Mesodermal cell (in vitro differentiated cells): ENCODE results near the gene PCYT2.

Source experiments
- H3K27ac ChIP-seq: 2 replicates; pipeline ENCODE4 v1.7.0; 2013; ENCODE audit warnings: mild to moderate bottlenecking, low read depth, low read length, moderate library complexity; ENCODE audit not compliant: severe bottlenecking
- H3K36me3 ChIP-seq: 2 replicates; pipeline ENCODE4 v1.7.1; 2013; ENCODE audit warnings: mild to moderate bottlenecking, low read length, moderate library complexity; ENCODE audit not compliant: control insufficient read depth, insufficient read depth
- H3K4me1 ChIP-seq: one replicate; pipeline ENCODE4 v1.7.1; 2013; ENCODE audit warnings: mild to moderate bottlenecking, low read length; ENCODE audit not compliant: insufficient read depth, control insufficient read depth, poor library complexity, severe bottlenecking
- H3K4me3 ChIP-seq: 2 replicates; pipeline ENCODE4 v1.7.0; 2013; ENCODE audit warnings: low read length, control low read depth, mild to moderate bottlenecking; ENCODE audit not compliant: insufficient read depth, poor library complexity, severe bottlenecking; ENCODE audit errors: extremely low read depth
- H3K9me3 ChIP-seq: 2 replicates; pipeline ENCODE4 v1.7.1; 2013; ENCODE audit warnings: mild to moderate bottlenecking, low read length, moderate library complexity; ENCODE audit not compliant: control insufficient read depth
- WGBS, 2 experiments: methylation state at CpG; one replicate each; pipeline ENCODE4 v1.1.5; 2013; ENCODE audit warnings: missing lambda C conversion rate in 2 of 2; ENCODE audit not compliant: insufficient coverage in 2 of 2; 5-methylcytosine and 5-hydroxymethylcytosine counted together

PCYT2 gene

DNA sequence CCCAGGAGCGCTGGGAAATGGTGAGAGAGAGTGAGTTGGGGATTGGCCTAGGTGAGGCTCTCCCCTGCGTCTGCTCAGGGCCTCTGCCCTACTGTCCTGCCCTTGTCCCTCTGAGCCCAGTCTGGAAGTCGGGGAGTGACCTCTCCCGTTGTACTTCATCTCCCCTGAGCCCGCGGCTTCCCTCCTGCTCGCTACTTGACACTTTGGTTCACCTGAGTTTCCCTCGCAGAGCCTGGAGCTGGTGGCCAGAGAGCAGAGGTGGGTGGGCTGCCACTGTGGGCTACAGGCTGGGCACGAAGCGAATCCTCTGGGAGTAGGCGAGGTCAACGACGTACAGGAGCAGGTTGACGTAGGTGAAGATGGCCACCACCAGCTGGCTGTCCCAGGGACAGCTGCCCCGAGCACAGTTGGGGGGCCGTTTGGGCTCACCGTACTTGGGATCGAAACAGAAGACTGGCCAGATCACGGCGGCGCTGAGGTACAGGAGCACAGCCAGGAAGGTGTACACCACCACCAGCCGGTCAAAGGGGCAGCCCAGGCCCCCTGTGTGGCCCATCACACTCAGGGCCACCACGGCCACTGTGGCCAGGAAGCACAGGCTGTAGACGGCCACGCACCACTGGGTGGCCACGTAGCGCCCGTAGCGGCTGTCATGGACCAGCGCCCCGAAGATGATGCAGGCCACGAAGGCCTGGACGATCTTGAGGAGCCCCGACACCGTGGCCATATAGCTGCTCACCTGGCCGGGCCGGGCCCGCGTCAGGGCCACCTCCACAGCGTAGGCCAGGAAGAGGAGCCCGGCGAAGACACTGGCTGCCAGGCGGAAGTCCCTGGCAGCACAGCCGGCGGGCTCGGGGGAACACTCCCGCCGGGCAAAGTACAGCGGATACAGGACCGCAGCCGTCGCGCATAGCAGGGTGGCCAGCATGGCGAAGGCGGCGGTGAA, 29.6 kb upstream of the PCYT2 start:
- no peak overlapping the region for H3K4me3 ChIP-seq
- H3K36me3 ChIP-seq, result peaks cover under 1% of the 10 kb centered on the region
- WGBS, 2 experiments, result 96% methylated on average over 54 to 56 of the region's 56 CpGs
- no peaks in the 10 kb centered on the region for H3K4me1 ChIP-seq
- H3K27ac ChIP-seq, result no peak overlapping the region
- H3K9me3 ChIP-seq, result no peaks in the 10 kb centered on the region

DNA sequence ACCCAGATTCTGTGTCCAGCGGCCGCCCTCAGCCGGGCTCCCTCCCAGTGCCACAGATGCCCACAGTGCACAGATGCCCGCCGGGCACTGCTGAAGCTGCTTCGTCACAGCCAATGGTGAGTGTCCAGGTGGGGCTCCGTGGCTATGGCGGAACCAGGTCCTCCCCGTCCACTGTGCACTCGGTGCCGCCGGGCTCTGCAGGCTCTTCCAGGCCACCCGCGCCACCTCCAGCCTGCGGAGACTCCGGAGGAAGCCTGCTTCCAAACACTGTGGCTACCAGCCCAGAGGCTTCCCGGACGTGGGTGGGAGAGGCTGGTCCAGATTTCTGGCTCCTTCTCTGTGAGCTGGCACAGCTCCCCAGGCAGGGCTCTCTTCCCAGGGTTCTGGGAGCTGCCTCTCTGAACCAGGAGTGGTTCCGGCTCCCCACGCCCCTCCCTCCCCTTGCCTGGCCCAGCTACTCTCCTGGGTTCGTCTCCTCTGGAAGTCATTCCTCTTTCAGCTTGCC, 28.7 kb upstream of the PCYT2 start:
- Histone ChIP-seq H3K4me3 (no peak overlapping the region), H3K36me3 (peaks cover 9% of the 10 kb centered on the region), H3K9me3 (no peaks in the 10 kb centered on the region), H3K27ac (no peak overlapping the region), H3K4me1 (no peaks in the 10 kb centered on the region)
- 93 to 95% methylated on average over 17 to 21 of the region's 21 CpGs for WGBS, 2 experiments

DNA sequence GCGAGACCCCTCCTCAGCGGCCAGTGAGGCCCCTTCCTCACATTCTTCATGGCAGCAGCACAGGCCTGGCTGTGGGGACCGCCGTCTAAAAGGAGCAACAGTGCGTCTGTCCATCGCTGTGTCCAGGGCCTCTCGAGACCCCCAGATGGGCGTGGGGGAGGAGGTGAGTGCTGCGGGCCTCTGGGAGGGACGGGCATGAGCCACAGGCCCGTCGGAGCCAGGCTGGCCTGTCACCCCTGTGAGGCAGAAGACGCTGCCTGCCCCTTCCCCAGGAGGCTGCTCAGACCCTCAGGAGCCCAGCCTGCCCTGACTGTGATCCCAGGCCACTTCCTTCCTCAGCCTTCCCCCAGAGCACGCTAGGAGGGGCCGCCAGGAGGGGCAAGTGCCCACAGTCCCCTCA, 28.0 kb upstream of the PCYT2 start:
- Histone ChIP-seq H3K36me3 (peaks cover 11% of the 10 kb centered on the region), H3K9me3 (no peaks in the 10 kb centered on the region), H3K27ac (no peak overlapping the region), H3K4me1 (no peaks in the 10 kb centered on the region), H3K4me3 (no peak overlapping the region)
- whole genome bisulfite sequencing, 2 experiments, result 84 to 97% methylated on average over 5 to 11 of the region's 15 CpGs

DNA sequence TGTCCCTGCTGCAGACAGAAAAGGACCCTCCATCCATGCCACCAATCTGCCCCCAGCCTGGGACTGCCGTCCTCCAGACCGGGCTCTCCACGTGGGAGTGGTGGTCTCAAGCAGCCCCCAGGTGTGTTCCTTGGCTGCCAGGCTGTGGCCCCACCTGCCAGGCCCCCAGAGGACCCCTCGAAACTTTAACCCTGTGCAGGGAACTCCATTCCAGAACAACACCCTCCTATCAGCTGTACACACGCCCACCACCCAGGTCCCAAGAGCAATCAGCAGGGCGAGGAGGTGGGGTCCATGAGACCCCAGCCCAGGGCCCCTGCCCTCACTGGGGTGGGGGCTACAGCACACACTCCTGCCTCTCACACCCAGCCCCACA, 24.5 kb upstream of the PCYT2 start:
- H3K4me1 ChIP-seq, result no peaks in the 10 kb centered on the region
- peaks cover 16% of the 10 kb centered on the region for H3K36me3 ChIP-seq
- WGBS, 2 experiments, result 81 to 96% methylated on average over 3 to 6 of the region's 6 CpGs
- H3K27ac ChIP-seq, result no peak overlapping the region
- H3K9me3 ChIP-seq, result no peaks in the 10 kb centered on the region
- peak overlapping the region; percentile 72 for H3K4me3 ChIP-seq

- WGBS, 2 experiments, result 95 to 96% methylated on average over 34 to 37 of the region's 38 CpGs
- no peaks in the 10 kb centered on the region for H3K4me1 ChIP-seq
- no peak overlapping the region for H3K4me3 ChIP-seq
- no peaks in the 10 kb centered on the region for H3K9me3 ChIP-seq
- no peak overlapping the region for H3K27ac ChIP-seq
- H3K36me3 ChIP-seq, result peaks cover 16% of the 10 kb centered on the region
Observed at GRCh38 chr17:81934850-81935708, 23.9 kb upstream of the PCYT2 start.

DNA sequence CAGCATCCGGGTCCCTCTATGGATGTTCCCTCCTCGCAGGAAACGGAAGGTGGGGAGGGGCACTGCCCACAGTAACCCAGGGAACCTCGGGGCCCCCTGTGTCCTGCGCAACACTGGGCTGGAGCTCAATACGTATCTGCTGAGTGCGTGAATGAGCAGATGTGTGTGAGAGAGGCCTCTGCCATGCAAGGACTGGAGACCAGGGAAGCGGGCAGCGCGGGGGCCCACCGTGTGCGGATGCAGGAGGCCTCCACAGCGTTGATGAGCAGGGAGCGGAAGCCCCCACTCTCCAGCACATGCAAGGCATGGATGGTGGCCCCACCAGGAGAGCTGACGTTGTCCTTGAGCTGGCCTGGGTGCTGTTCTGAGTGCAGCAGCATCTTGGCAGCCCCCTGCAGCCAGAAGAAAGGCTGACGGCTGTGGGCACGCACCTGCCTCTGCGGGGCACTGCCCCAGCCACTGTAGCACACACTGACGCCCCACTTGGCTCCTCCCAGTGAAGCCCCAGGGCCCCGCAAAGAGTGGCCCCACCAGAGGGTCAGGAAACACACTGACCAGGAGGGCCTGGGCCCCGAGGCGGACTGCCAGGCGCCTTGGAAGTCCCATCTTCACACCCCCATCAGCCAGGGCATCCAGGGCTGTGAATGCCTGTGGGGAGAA, 23.0 kb upstream of the PCYT2 start:
- H3K9me3 ChIP-seq, result no peaks in the 10 kb centered on the region
- H3K4me3 ChIP-seq, result no peak overlapping the region
- peaks cover 16% of the 10 kb centered on the region for H3K36me3 ChIP-seq
- H3K27ac ChIP-seq, result no peak overlapping the region
- H3K4me1 ChIP-seq, result no peaks in the 10 kb centered on the region
- 92 to 96% methylated on average over 19 to 23 of the region's 23 CpGs for WGBS, 2 experiments

DNA sequence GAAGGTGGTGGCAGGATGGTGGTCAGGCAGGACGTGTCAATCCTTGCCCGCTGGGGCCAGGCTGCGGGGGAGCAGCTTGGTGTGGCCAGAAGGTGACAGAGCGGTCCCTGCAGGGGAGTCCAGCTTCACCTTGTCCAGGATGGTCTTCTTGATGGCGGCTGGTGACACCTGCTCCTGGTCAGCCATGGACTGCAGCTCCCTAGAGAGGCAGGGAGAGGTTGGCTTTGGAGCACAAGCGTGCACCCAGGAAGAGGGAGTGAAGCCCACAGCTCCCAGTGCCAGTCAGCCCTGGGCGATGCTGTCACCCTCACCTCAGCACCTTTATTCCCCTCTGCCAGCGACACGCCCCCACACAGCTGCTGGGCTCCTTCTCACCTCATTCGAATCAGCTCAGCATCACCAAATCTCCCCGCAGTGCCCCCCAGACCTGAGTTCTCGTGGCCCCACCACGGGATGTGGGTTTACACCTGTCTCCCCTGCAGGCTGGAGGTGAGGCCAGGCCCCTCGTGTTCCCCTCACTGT, 22.0 kb upstream of the PCYT2 start:
- 95 to 97% methylated on average over 11 to 14 of the region's 14 CpGs for WGBS, 2 experiments
- H3K27ac ChIP-seq, result no peak overlapping the region
- no peaks in the 10 kb centered on the region for H3K9me3 ChIP-seq
- no peak overlapping the region for H3K4me3 ChIP-seq
- peaks cover 16% of the 10 kb centered on the region for H3K36me3 ChIP-seq
- no peaks in the 10 kb centered on the region for H3K4me1 ChIP-seq

GRCh38 chr17:81932333-81932983, 21.3 kb upstream of the PCYT2 start:
- Histone ChIP-seq H3K4me3 (no peak overlapping the region), H3K9me3 (no peaks in the 10 kb centered on the region), H3K4me1 (no peaks in the 10 kb centered on the region), H3K27ac (no peak overlapping the region), H3K36me3 (peaks cover 16% of the 10 kb centered on the region)
- 85 to 90% methylated on average over 4 to 8 of the region's 9 CpGs for WGBS, 2 experiments

DNA sequence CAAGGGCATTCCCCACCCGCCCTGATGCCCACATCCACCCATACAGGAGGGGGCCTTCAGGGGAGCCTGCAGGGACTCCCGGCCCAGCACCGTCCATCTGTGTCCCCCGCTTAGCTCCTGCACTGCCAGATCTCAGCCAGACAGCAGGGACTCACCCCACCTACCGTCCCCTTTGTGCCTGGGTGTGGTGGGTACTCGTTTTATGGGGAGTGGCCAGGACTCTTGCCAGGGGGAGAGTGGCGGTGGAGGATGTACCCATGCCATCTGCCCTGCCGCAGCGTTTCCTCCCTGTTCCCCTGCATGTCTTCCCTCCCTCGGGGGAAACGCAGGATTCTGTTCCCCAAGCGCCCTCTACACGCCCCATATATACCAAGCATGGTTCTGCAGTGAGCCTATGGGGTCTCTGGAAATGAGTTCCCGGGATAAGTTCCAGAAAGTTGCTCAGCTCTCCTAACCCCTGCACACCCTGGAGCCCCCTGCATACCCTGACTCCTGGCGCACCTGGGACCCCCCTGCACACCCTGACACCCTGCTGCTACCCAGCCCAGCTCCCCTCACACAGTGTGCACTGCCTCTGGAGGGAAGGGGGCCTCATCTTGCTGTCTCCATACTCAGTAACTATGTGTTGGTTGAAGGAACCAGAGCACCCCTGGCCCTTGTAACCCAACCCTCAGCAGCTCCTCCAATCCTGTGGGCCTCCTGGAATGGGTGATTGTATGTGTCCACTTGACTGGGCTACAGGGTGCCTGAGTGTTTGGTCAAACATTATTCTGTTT, 20.5 kb upstream of the PCYT2 start:
- H3K36me3 ChIP-seq, result peaks cover 16% of the 10 kb centered on the region
- no peak overlapping the region for H3K4me3 ChIP-seq
- no peaks in the 10 kb centered on the region for H3K9me3 ChIP-seq
- H3K4me1 ChIP-seq, result no peaks in the 10 kb centered on the region
- no peak overlapping the region for H3K27ac ChIP-seq
- 75 to 91% methylated on average over 4 to 10 of the region's 15 CpGs for WGBS, 2 experiments
